ENCODE data around the gene RTN4R.

DNA sequence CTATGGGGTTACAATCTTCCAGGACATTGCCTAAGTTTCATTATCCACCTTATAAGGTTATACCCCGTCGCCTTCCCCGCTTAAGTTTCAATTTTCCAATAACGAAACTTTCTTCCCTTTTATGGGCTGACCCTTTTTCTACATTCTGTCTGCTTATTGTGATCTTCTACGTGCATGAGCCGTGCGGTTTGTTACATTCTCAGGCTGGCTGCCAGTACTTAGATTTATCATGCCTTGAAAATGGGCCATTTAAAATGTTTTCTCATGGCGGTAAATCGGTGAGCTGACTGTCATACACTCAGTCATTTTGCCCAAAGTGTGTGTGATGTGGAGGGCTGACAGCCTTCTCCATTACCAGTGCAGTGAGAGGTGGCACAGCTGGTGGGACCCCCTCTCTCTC, 28.5 kb upstream of the RTN4R start:
- TF ChIP-seq USF1 (IDR thresholded peaks at IDR 0.05; ENCODE audit: borderline replicate concordance, low read depth) (no peak), EZH2phosphoT487 (IDR thresholded peaks at IDR 0.05; ENCODE audit: borderline replicate concordance, low read depth) (no peak), RCOR1 (IDR thresholded peaks at IDR 0.05; ENCODE audit: low read length) (no peak), CTCF (IDR thresholded peaks at IDR 0.05) (no peak), JUND (IDR thresholded peaks at IDR 0.05) (no peak), YY1 (IDR thresholded peaks at IDR 0.05; ENCODE audit: low read depth) (no peak), RXRA (IDR thresholded peaks at IDR 0.05; ENCODE audit: borderline replicate concordance, low read depth) (no peak), POLR2AphosphoS5 (IDR thresholded peaks at IDR 0.05; ENCODE audit: low read depth, low read length) (no peak), PBX3 (IDR thresholded peaks at IDR 0.05) (no peak)
- TF ChIP-seq, protein P1, sequence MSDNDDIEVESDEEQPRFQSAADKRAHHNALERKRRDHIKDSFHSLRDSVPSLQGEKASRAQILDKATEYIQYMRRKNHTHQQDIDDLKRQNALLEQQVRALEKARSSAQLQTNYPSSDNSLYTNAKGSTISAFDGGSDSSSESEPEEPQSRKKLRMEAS (IDR thresholded peaks at IDR 0.05; ENCODE audit: low read depth): no peak
